ENCODE results near the gene SLC37A1. TPM values are rescaled to one million over a fixed set of nuclear protein-coding genes. Genes with fewer than 3 reads are reported as not detected.
"Not testable (repeated sequence)": the region's sequence is repeated elsewhere in the genome, so short reads cannot be mapped to it uniquely, and the experiment has no call there.

The SLC37A1 gene
- total and polyA plus RNA-seq, 5 donors from 2014 or later: 2.8 to 18.8 (median 3.6) TPM

- Histone ChIP-seq H3K4me1 (ENCODE audit: control insufficient read depth, insufficient read depth, low read length, poor library complexity, severe bottlenecking) (peaks cover 21% of the 10 kb centered on the region), H3K27me3 (ENCODE audit: control insufficient read depth, insufficient read depth, low read length) (no peaks in the 10 kb centered on the region), H3K36me3 (ENCODE audit: control insufficient read depth, insufficient read depth, low read length) (no peaks in the 10 kb centered on the region), H3K4me3 (ENCODE audit: low read depth, low read length) (no peak overlapping the region), H3K9me3 (ENCODE audit: control insufficient read depth in 2 of 2, low read length in 2 of 2) (no peaks in the 10 kb centered on the region), H3K27ac (ENCODE audit: insufficient read depth, low read length, poor library complexity, severe bottlenecking) (no peak overlapping the region)
- Mint-ChIP-seq H3K4me3 (no peak overlapping the region), H3K9me3 (no peaks in the 10 kb centered on the region), H3K27ac (no peak overlapping the region), H3K36me3 (no peaks in the 10 kb centered on the region), H3K4me1 (peaks cover 7 to 28% (median 16%) of the 10 kb centered on the region in 4 donors), H3K27me3 (peaks cover 4% of the 10 kb centered on the region)
- no peak for ATAC-seq (ENCODE audit: low read depth in 2 of 2)
- DNase-seq: no peak
Measured at GRCh38 chr21:42468491-42469131, 45.0 kb upstream of the SLC37A1 start.

- Mint-ChIP-seq H3K9me3 (no peaks in the 10 kb centered on the region), H3K36me3 (no peaks in the 10 kb centered on the region), H3K4me1 (peaks cover 7 to 21% (median 11%) of the 10 kb centered on the region in 4 donors), H3K4me3 (no peak overlapping the region), H3K27me3 (peaks cover 4% of the 10 kb centered on the region), H3K27ac (no peak overlapping the region)
- Histone ChIP-seq H3K9me3 (ENCODE audit: control insufficient read depth in 2 of 2, low read length in 2 of 2) (no peaks in the 10 kb centered on the region), H3K27ac (ENCODE audit: insufficient read depth, low read length, poor library complexity, severe bottlenecking) (no peak overlapping the region), H3K27me3 (ENCODE audit: control insufficient read depth, insufficient read depth, low read length) (no peaks in the 10 kb centered on the region), H3K36me3 (ENCODE audit: control insufficient read depth, insufficient read depth, low read length) (no peaks in the 10 kb centered on the region), H3K4me1 (ENCODE audit: control insufficient read depth, insufficient read depth, low read length, poor library complexity, severe bottlenecking) (peaks cover 14% of the 10 kb centered on the region), H3K4me3 (ENCODE audit: low read depth, low read length) (no peak overlapping the region)
- no peak for ATAC-seq (ENCODE audit: low read depth in 2 of 2)
- DNase-seq: no peak
Measured at GRCh38 chr21:42469272-42469671, 44.4 kb upstream of the SLC37A1 start.

- H3K4me1 ChIP-seq (ENCODE audit: control insufficient read depth, insufficient read depth, low read length, poor library complexity, severe bottlenecking); H3K27me3 ChIP-seq (ENCODE audit: control insufficient read depth, insufficient read depth, low read length); H3K27ac ChIP-seq (ENCODE audit: insufficient read depth, low read length, poor library complexity, severe bottlenecking); H3K36me3 ChIP-seq (ENCODE audit: control insufficient read depth, insufficient read depth, low read length); H3K4me3 Mint-ChIP-seq; DNase-seq; H3K27ac Mint-ChIP-seq; H3K36me3 Mint-ChIP-seq; H3K9me3 Mint-ChIP-seq; H3K4me3 ChIP-seq (ENCODE audit: low read depth, low read length); H3K27me3 Mint-ChIP-seq; H3K9me3 ChIP-seq (ENCODE audit: control insufficient read depth in 2 of 2, low read length in 2 of 2); ATAC-seq (ENCODE audit: low read depth in 2 of 2): not testable (repeated sequence)
- peaks cover 6 to 19% (median 12%) of the 10 kb centered on the region in 4 donors for H3K4me1 Mint-ChIP-seq
Measured at GRCh38 chr21:42469726-42470125, 43.9 kb upstream of the SLC37A1 start.

- Histone ChIP-seq H3K4me1 (ENCODE audit: control insufficient read depth, insufficient read depth, low read length, poor library complexity, severe bottlenecking) (no peaks in the 10 kb centered on the region), H3K4me3 (ENCODE audit: low read depth, low read length) (no peak overlapping the region), H3K9me3 (ENCODE audit: control insufficient read depth in 2 of 2, low read length in 2 of 2) (no peaks in the 10 kb centered on the region), H3K36me3 (ENCODE audit: control insufficient read depth, insufficient read depth, low read length) (no peaks in the 10 kb centered on the region), H3K27me3 (ENCODE audit: control insufficient read depth, insufficient read depth, low read length) (no peaks in the 10 kb centered on the region), H3K27ac (ENCODE audit: insufficient read depth, low read length, poor library complexity, severe bottlenecking) (no peak overlapping the region)
- ATAC-seq (ENCODE audit: low read depth in 2 of 2) (no peak), DNase-seq (no peak)
- no peaks in the 10 kb centered on the region for H3K9me3 Mint-ChIP-seq
- no peak overlapping the region for H3K27ac Mint-ChIP-seq
- H3K4me1 Mint-ChIP-seq: peaks cover 0 to 8% (median 3%) of the 10 kb centered on the region in 4 donors
- H3K36me3 Mint-ChIP-seq: no peaks in the 10 kb centered on the region
- H3K4me3 Mint-ChIP-seq: peak overlapping the region in 1 of 4 donors; percentile 15
- H3K27me3 Mint-ChIP-seq: peaks cover 9% of the 10 kb centered on the region
Measured at GRCh38 chr21:42471206-42471605, 42.4 kb upstream of the SLC37A1 start.

- Histone ChIP-seq H3K4me1 (ENCODE audit: control insufficient read depth, insufficient read depth, low read length, poor library complexity, severe bottlenecking) (no peaks in the 10 kb centered on the region), H3K9me3 (ENCODE audit: control insufficient read depth in 2 of 2, low read length in 2 of 2) (no peaks in the 10 kb centered on the region), H3K27me3 (ENCODE audit: control insufficient read depth, insufficient read depth, low read length) (no peaks in the 10 kb centered on the region), H3K27ac (ENCODE audit: insufficient read depth, low read length, poor library complexity, severe bottlenecking) (no peak overlapping the region), H3K36me3 (ENCODE audit: control insufficient read depth, insufficient read depth, low read length) (no peaks in the 10 kb centered on the region), H3K4me3 (ENCODE audit: low read depth, low read length) (no peak overlapping the region)
- no peaks in the 10 kb centered on the region for H3K36me3 Mint-ChIP-seq
- peaks cover 0 to 6% (median 3%) of the 10 kb centered on the region in 4 donors for H3K4me1 Mint-ChIP-seq
- H3K4me3 Mint-ChIP-seq: peak overlapping the region in 1 of 4 donors; percentile 15
- no peaks in the 10 kb centered on the region for H3K9me3 Mint-ChIP-seq
- no peak overlapping the region for H3K27ac Mint-ChIP-seq
- ATAC-seq (ENCODE audit: low read depth in 2 of 2) (no peak), DNase-seq (no peak)
- H3K27me3 Mint-ChIP-seq: peaks cover 9% of the 10 kb centered on the region
Measured at GRCh38 chr21:42471716-42472330, 41.8 kb upstream of the SLC37A1 start.

GRCh38 chr21:42472521-42472920 is 41.1 kb upstream of the SLC37A1 start:
- H3K9me3 Mint-ChIP-seq: no peaks in the 10 kb centered on the region
- H3K36me3 ChIP-seq (ENCODE audit: control insufficient read depth, insufficient read depth, low read length): no peaks in the 10 kb centered on the region
- ATAC-seq (ENCODE audit: low read depth in 2 of 2) (no peak), DNase-seq (no peak)
- no peaks in the 10 kb centered on the region for H3K36me3 Mint-ChIP-seq
- H3K27ac Mint-ChIP-seq: peak overlapping the region in 1 of 3 donors; percentile 29
- peaks cover 9% of the 10 kb centered on the region for H3K27me3 Mint-ChIP-seq
- peaks cover 0 to 5% (median 2%) of the 10 kb centered on the region in 4 donors for H3K4me1 Mint-ChIP-seq
- H3K4me3 Mint-ChIP-seq: no peak overlapping the region
- no peak overlapping the region for H3K4me3 ChIP-seq (ENCODE audit: low read depth, low read length)
- H3K4me1 ChIP-seq (ENCODE audit: control insufficient read depth, insufficient read depth, low read length, poor library complexity, severe bottlenecking): no peaks in the 10 kb centered on the region
- H3K27ac ChIP-seq (ENCODE audit: insufficient read depth, low read length, poor library complexity, severe bottlenecking): no peak overlapping the region
- H3K9me3 ChIP-seq (ENCODE audit: control insufficient read depth in 2 of 2, low read length in 2 of 2): no peaks in the 10 kb centered on the region
- H3K27me3 ChIP-seq (ENCODE audit: control insufficient read depth, insufficient read depth, low read length): no peaks in the 10 kb centered on the region

- H3K27me3 ChIP-seq (ENCODE audit: control insufficient read depth, insufficient read depth, low read length): no peaks in the 10 kb centered on the region
- H3K9me3 ChIP-seq (ENCODE audit: control insufficient read depth in 2 of 2, low read length in 2 of 2): no peaks in the 10 kb centered on the region
- peaks cover 9% of the 10 kb centered on the region for H3K27me3 Mint-ChIP-seq
- DNase-seq: no peak
- H3K36me3 Mint-ChIP-seq: no peaks in the 10 kb centered on the region
- H3K9me3 Mint-ChIP-seq: no peaks in the 10 kb centered on the region
- no peak overlapping the region for H3K4me3 Mint-ChIP-seq
- H3K36me3 ChIP-seq (ENCODE audit: control insufficient read depth, insufficient read depth, low read length): no peaks in the 10 kb centered on the region
- peaks cover 0 to 5% (median 2%) of the 10 kb centered on the region in 4 donors for H3K4me1 Mint-ChIP-seq
- no peak overlapping the region for H3K4me3 ChIP-seq (ENCODE audit: low read depth, low read length)
- no peak overlapping the region for H3K27ac ChIP-seq (ENCODE audit: insufficient read depth, low read length, poor library complexity, severe bottlenecking)
- H3K4me1 ChIP-seq (ENCODE audit: control insufficient read depth, insufficient read depth, low read length, poor library complexity, severe bottlenecking): no peaks in the 10 kb centered on the region
- no peak for ATAC-seq (ENCODE audit: low read depth in 2 of 2)
- no peak overlapping the region for H3K27ac Mint-ChIP-seq
Measured at GRCh38 chr21:42473498-42474042, 40.1 kb upstream of the SLC37A1 start.
